Mesenteric fat pad (tissue), 1 donor: ENCODE data around the gene ZNF41. TPM values are rescaled to one million over a fixed set of nuclear protein-coding genes. Genes with fewer than 3 reads are reported as not detected.
"Not testable (repeated sequence)": the region's sequence is repeated elsewhere in the genome, so short reads cannot be mapped to it uniquely, and the experiment has no call there.

ENCODE experiments used
- DNase-seq: peaks from one replicate; pipeline ENCODE4 v3.0.0-alpha.2; 2020; ENCODE audit warnings: low spot score
- long read RNA-seq: library from polyadenylated mRNA; unstranded; transcript quantifications from one replicate; pipeline ENCODE4 v2.0.0, GENCODE V29; 2020
- total RNA-seq: library from RNA; stranded (reverse); fragmentation: NEBNext Ultra II Directional; extraction: Animal tissue kit (Norgen Biotek cat#: 25700); gene quantifications from one replicate; pipeline ENCODE4 v1.2.1, GENCODE V29; 2021
- donor health status: DM: yes; HTN: yes; CAD: no.

ZNF41 gene
- total RNA-seq: 8.0 TPM
- long read RNA-seq, partial matches to known transcripts: 0 of 2 reads
- long read RNA-seq, other reads (novel, unspliced or antisense): 2 of 2 reads

GRCh38 chrX:47482512-47483305, at the start of gene ZNF41:
ZNF41 (minus strand) TSS chrX:47483222; CDS start chrX:47467481, 15,741 bp downstream.
- peak; percentile 91 for DNase-seq

- peak; percentile 39 for DNase-seq
Measured at GRCh38 chrX:47530049-47530448, 47.0 kb upstream of the ZNF41 start.

GRCh38 chrX:47529548-47529947, 46.5 kb upstream of the ZNF41 start:
- peak; percentile 35 for DNase-seq

- DNase-seq: no peak
Measured at GRCh38 chrX:47523713-47524166, 40.7 kb upstream of the ZNF41 start.

GRCh38 chrX:47523297-47523696, 40.3 kb upstream of the ZNF41 start:
- peak; percentile 96 for DNase-seq

- DNase-seq: no peak
Measured at GRCh38 chrX:47518144-47518543, 35.1 kb upstream of the ZNF41 start.

GRCh38 chrX:47515941-47516665, 33.1 kb upstream of the ZNF41 start:
- DNase-seq: peak; percentile 39

- DNase-seq: peak; percentile 20
Measured at GRCh38 chrX:47514533-47515235, 31.7 kb upstream of the ZNF41 start.

- peak; percentile 65 for DNase-seq
Measured at GRCh38 chrX:47513034-47513965, 30.3 kb upstream of the ZNF41 start.

- not testable (repeated sequence) for DNase-seq
Measured at GRCh38 chrX:47512383-47512782, 29.4 kb upstream of the ZNF41 start.

GRCh38 chrX:47507153-47507867, 24.3 kb upstream of the ZNF41 start:
- DNase-seq: no peak

GRCh38 chrX:47503151-47503550, 20.1 kb upstream of the ZNF41 start:
- no peak for DNase-seq

- DNase-seq: no peak
Measured at GRCh38 chrX:47502316-47503125, 19.5 kb upstream of the ZNF41 start.

GRCh38 chrX:47501226-47502074, 18.4 kb upstream of the ZNF41 start:
- no peak for DNase-seq

GRCh38 chrX:47500554-47500953, 17.5 kb upstream of the ZNF41 start:
- DNase-seq: no peak

- no peak for DNase-seq
Measured at GRCh38 chrX:47499293-47499692, 16.3 kb upstream of the ZNF41 start.

GRCh38 chrX:47498411-47498810, 15.4 kb upstream of the ZNF41 start:
- no peak for DNase-seq

- DNase-seq: no peak
Measured at GRCh38 chrX:47497271-47497888, 14.4 kb upstream of the ZNF41 start.
